Activated CD4-positive, CD25-positive, alpha-beta regulatory T cell treated with anti-CD3 and anti-CD28 coated beads, Interleukin-2, amount 50 U/mL, for 72 hours (primary cell): ENCODE measurements around the gene KIAA1143.

ENCODE experiments used
- DNase-seq: peaks from one replicate; pipeline ENCODE4 v3.0.0; 2021

The KIAA1143 gene

GRCh38 chr3:44761424-44762169 lies at the start of gene KIAA1143, which contains the start of gene KIF15:
Gene KIAA1143, minus strand, starts transcription at chr3:44761619. Its CDS starts 17 bp downstream, at chr3:44761602.
Gene KIF15, plus strand, starts transcription at chr3:44761794. Its CDS starts 72 bp downstream, at chr3:44761866.
- peak; percentile 99 for DNase-seq

DNA sequence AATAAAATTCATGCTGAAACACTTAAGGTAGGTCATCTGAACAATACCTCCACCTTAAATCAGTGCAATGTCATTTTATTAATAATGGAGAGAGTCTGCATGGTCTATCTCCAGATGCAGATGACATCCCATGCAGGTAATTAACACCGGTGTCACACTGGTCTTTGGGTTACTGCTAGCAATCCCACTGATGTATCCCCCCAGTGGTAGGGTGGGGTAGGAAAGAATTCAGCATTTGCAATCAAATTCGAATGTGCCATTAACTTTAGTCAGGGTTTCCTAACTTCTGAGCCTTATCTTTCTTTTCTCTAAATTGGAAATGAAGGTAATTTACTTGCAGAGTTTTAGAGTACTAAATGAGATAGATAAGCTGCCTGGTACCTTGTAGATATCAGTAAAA lies 44.5 kb upstream of the KIAA1143 start:
- no peak for DNase-seq

- DNase-seq, result no peak
Observed at GRCh38 chr3:44803298-44803697, 41.9 kb upstream of the KIAA1143 start.

GRCh38 chr3:44802011-44802410 lies 40.6 kb upstream of the KIAA1143 start:
- DNase-seq, result no peak

DNA sequence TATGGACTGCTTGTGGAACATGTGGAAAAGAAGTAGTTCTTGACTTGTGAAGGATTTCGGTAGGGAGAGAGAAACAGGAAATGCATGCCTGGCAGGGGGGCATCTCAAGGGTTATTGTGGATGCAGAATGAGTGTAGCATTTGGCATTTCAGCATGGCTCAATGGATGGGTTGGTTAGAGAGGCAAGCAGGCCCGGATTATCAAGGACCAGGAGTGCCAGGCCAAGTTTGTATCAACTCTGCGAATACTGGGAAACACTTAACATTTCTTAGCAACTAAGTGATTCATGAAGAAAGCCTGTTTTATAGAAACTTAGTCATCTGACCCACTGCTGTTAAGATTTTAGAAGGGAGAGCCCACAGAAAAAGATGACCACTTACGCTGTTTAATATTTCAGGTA lies 33.8 kb upstream of the KIAA1143 start:
- no peak for DNase-seq

DNA sequence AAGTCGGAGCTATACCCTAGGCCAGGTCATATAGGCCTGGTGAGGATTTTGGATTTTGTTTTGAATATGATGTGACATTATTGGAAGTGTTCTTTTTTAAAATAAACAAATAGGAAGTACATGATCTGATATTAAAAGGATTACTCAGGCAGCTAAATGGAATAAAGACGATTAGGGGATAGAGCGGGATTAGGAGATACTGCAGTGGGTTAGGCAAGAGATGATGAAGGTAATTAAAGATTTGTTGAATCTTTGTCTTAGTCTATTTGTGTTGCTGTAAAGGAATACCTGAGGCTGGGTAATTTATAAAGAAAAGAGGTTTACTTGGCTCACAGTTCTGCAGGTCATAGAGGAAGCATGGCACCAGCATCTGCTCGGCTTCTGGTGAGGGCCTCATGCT lies 21.5 kb upstream of the KIAA1143 start:
- DNase-seq, result no peak

GRCh38 chr3:44772099-44772442 lies 10.7 kb upstream of the KIAA1143 start:
- no peak for DNase-seq

- no peak for DNase-seq
Observed at GRCh38 chr3:44771424-44772098, 10.1 kb upstream of the KIAA1143 start.

- DNase-seq, result no peak
Observed at GRCh38 chr3:44764248-44764647, 2.8 kb upstream of the KIAA1143 start.

DNA sequence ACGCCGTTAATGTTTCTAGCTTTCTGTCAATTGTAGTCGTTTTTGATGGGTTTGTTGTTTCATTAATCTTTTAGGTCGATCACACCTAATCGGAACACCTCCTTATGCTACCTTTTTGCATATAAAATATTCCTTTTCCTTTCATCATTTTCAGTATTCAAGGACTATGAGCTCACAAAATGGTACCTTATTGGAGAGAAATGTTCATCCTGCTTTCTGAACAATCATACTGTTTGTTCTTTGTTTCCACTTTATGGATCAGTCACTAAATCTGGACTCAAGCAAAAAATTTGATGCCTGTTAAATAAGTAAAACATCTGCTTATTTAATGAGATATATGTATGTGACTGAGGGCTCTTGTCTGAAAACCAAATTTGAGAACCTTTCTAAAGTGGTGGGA lies 1.3 kb upstream of the KIAA1143 start:
- DNase-seq, result no peak

GRCh38 chr3:44762170-44762677 lies 805 bp upstream of the KIAA1143 start:
- DNase-seq, result no peak

GRCh38 chr3:44761101-44761423 lies 357 bp downstream of the KIAA1143 start:
- DNase-seq, result no peak

- no peak for DNase-seq
Observed at GRCh38 chr3:44734646-44735168, 26.7 kb downstream of the KIAA1143 start.

- peak; percentile 74 for DNase-seq
Observed at GRCh38 chr3:44729384-44729910, 32.0 kb downstream of the KIAA1143 start, which contains the start of gene ZNF501. Gene ZNF501, plus strand, starts transcription at chr3:44729635. Its CDS starts 4,787 bp downstream, at chr3:44734422.

DNA sequence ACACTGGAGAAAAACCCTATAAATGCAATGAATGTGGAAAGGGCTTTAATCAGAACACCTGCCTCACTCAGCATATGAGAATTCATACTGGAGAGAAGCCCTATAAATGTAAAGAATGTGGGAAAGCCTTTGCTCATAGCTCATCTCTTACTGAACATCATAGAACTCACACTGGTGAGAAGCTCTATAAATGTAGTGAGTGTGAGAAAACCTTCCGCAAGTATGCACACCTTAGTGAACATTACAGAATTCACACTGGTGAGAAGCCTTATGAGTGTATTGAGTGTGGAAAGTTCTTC lies 39.4 kb downstream of the KIAA1143 start:
- DNase-seq, result no peak

DNA sequence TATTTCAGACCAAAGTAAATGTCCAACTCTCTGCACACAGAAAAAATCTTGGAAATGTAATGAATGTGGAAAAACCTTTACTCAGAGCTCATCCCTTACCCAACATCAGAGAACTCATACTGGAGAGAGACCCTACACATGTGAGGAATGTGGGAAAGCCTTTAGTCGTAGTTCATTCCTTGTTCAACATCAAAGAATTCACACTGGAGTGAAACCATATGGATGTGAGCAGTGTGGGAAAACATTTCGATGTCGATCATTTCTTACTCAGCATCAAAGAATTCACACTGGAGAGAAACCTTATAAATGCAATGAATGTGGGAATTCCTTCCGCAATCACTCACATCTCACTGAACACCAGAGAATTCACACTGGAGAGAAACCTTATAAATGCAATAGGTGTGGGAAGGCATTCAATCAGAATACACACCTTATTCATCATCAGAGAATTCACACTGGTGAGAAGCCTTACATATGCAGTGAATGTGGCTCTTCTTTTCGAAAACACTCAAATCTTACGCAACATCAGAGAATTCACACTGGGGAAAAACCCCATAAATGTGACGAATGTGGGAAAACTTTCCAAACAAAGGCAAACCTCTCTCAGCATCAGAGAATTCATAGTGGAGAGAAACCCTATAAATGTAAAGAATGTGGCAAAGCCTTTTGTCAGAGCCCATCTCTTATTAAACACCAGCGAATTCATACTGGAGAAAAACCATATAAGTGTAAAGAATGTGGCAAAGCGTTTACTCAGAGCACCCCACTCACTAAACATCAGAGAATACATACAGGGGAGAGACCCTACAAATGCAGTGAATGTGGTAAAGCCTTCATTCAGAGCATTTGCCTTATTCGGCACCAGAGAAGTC lies 40.0 kb downstream of the KIAA1143 start:
- DNase-seq, result no peak

GRCh38 chr3:44712455-44713075 lies 48.9 kb downstream of the KIAA1143 start, which contains the start of gene ZNF502:
Gene ZNF502, plus strand, starts transcription at chr3:44712660. Its CDS starts 7,602 bp downstream, at chr3:44720262.
- peak; percentile 58 for DNase-seq
